ENCODE measurements around the gene B3GNT4. TPM values are rescaled to one million over a fixed set of nuclear protein-coding genes. Genes with fewer than 3 reads are reported as not detected.

Gene B3GNT4
- total RNA-seq, 1 donor = 0.10 TPM

DNA sequence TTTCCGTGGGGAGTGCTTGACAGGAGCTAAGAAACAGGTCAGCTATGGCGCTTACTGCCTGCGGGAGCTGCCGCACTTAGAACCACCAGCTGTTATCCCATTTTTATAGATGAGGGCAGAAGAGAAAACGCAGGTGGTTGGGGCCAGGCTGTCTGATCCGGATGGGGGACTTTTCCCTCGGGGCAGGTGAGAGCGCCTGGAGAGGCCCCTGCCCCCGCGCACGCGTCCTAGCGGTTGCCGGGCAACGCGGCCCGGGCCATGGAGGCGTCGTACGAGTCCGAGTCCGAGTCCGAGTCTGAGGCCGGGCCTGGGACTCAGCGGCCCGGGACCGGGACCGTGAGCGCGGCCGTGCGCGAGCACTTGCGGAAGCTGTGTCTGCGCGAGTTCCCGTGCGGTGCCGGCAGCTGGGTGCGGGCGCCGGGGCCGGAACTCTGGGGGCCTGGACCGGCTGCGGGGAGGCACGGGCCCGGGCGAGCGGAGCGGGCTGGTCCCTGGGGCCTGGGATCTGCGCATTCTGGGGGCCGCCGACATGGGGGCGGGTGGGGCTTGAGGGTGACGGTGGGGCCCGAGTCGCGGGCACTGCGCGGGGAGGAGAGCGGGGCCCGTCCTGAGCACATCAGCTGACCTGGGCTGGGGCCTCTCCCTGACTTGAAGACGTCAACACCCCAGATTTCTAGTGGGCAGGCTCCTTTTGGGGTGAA is 20.5 kb upstream of the B3GNT4 start, which contains the start of gene LRRC43:
Gene LRRC43, plus strand, starts transcription at position 237 of the 701 bp plus-strand sequence. Its CDS starts 22 bp downstream, at position 259.
- Histone ChIP-seq H3K9me3 (ENCODE audit: low read depth, low read length) (no peaks in the 10 kb centered on the region), H3K4me3 (ENCODE audit: low read length) (peak within 1 kb of the TSS; percentile 35), H3K4me1 (ENCODE audit: insufficient read depth, low read length) (peaks cover 22% of the 10 kb centered on the region), H3K27me3 (ENCODE audit: insufficient read depth, low read length) (peaks cover 3% of the 10 kb centered on the region)

DNA sequence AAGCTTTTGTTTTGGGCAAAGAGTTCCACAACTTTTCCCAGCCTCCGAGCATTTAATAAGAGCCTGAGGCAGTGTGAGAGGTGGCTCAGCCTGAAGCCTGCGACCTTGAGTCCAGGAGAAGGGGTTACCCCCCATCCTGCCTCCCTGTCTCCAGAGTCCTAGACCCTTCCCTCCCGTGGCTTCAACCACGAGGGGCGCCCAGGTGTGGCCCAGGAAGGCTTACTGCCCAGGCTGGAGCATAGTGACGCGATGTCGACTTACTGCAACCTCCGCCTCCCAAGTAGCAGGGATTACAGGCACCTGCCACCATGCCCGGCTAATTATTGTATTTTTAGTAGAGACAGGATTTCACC is 19.9 kb upstream of the B3GNT4 start:
- Histone ChIP-seq H3K27me3 (ENCODE audit: insufficient read depth, low read length) (peaks cover 3% of the 10 kb centered on the region), H3K9me3 (ENCODE audit: low read depth, low read length) (no peaks in the 10 kb centered on the region), H3K4me3 (ENCODE audit: low read length) (no peak overlapping the region), H3K4me1 (ENCODE audit: insufficient read depth, low read length) (peaks cover 22% of the 10 kb centered on the region)

DNA sequence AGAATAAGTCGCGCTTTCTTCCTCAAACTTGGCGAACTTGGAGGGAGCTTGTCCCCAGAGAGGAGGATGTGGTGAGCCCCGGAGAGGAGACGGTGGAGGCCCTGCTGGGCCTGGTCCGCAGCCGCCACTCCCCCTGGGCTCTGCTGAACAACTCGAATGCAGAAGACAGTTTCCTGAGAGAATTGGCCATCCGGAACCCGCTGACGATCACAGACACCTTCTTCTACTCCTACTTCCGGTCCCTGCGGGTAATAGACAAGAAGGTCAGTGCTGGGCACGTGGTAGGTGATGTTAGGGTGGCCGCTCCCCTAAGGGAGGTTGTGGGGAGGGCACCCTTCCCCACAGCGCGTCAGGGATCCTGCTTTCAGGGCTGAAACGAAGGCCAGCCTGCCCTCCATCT is 19.0 kb upstream of the B3GNT4 start:
- H3K9me3 ChIP-seq (ENCODE audit: low read depth, low read length) = no peaks in the 10 kb centered on the region
- peaks cover 22% of the 10 kb centered on the region for H3K4me1 ChIP-seq (ENCODE audit: insufficient read depth, low read length)
- H3K4me3 ChIP-seq (ENCODE audit: low read length) = no peak overlapping the region
- H3K27me3 ChIP-seq (ENCODE audit: insufficient read depth, low read length) = peaks cover 3% of the 10 kb centered on the region

DNA sequence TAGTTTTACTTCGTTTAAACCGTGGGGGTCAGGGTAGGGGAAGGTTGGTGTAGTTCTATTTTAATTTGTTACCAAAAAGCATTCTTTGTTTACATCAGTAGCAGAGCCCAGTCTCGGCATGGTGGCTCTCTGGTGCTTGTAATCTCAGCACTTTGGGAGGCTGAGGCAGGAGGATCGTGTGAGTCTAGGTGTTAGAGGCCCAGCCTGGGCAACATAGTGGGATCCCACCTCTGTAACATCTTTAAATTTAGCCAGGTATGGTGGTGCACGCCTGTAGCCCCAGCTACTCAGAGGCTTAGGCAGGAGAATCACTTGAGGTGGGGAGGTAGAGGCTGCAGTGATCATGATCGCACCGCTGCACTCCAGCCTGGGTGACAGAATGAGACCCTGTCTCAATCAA is 18.4 kb upstream of the B3GNT4 start:
- Histone ChIP-seq H3K9me3 (ENCODE audit: low read depth, low read length) (no peaks in the 10 kb centered on the region), H3K4me1 (ENCODE audit: insufficient read depth, low read length) (peaks cover 22% of the 10 kb centered on the region), H3K4me3 (ENCODE audit: low read length) (no peak overlapping the region), H3K27me3 (ENCODE audit: insufficient read depth, low read length) (peaks cover 3% of the 10 kb centered on the region)

DNA sequence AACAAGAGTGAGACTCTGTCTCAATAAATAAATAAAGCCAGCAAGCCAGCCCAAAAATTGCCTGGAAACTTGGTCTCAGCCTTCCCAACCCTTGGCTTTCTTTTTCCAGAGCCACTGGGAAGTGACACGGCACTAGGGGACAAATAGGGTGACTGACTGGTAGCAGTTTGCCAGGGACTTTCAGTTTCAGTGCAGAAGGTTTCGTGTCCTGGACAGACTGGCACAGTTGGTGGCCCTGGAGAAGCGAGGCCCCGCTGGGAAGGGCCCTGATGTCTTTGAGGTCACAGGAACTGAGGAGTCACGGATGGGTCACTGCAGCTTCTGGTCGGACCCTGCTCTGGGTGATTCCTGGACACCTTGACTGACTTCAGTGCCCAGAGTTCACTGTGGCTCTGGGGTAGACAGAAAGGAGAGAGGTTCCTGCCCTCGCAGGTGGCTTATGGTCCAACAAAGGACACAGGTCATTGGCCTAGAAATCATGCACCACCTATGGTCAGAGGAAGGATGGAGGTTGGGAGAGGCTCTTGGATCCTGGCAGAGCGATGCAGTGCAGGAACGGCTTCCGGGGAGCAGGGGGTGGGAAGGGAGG is 17.9 kb upstream of the B3GNT4 start:
- H3K4me1 ChIP-seq (ENCODE audit: insufficient read depth, low read length) = peaks cover 22% of the 10 kb centered on the region
- peaks cover 3% of the 10 kb centered on the region for H3K27me3 ChIP-seq (ENCODE audit: insufficient read depth, low read length)
- H3K4me3 ChIP-seq (ENCODE audit: low read length) = no peak overlapping the region
- H3K9me3 ChIP-seq (ENCODE audit: low read depth, low read length) = no peaks in the 10 kb centered on the region

DNA sequence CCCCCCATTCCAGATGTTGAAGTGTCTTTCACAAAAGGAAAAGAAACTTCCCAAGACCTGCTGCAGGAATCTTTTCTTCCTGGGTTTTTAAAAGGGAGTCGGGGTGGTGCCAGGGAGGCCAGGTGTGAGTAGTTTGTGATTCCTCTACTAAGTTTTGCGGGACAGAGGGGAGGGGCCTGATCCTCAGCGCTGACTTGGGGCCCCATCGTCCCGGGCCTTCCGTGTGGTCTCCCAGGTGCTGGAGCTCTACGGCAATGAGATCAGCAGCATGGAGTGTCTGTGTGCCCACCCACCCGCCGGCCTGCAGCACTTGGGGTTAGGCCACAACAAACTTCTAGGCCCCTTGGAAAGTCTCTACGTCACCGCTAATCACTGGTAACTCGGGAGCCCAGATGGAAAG is 16.0 kb upstream of the B3GNT4 start:
- peaks cover 21% of the 10 kb centered on the region for H3K4me1 ChIP-seq (ENCODE audit: insufficient read depth, low read length)
- no peak overlapping the region for H3K4me3 ChIP-seq (ENCODE audit: low read length)
- H3K9me3 ChIP-seq (ENCODE audit: low read depth, low read length) = no peaks in the 10 kb centered on the region

DNA sequence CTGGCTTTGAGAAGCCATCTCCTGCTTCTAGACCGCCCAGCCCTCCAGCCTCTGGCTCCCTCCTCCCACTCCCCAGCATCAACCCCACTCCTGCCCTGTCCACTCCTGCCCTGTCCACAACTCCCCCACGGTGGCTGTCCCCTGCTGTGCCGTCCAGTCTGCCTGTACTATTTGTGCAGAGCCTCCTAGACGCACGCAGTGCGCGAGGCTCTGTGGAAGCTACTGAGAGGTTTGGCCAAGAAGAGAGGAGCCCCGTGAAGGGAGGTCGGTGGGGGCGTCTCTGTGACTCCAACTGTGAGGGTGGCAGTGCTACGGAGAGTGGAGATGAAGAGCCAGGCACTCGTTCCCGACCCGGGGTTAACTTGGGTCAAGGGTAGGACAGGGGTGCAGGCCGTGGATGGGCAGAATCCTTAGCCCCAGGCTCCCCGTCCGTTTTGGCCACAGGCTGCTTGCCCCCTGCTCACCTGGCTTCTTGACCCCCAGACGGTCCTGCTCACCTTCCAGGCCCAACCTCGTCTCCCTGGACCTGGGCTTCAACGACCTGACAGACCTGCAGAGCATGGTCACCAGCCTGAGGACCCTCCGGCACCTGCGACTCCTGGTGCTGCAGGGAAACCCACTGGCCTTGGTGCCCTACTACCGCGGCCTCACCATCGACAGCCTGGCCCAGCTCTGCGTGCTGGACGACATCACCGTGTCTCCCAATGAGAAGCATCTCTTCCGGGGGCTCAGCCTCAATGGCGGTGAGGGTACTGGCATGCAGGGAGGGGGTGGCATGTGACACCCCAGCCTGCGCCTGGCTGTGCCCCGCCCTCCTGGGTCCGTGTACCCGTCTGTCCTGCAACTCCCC is 13.7 kb upstream of the B3GNT4 start:
- Histone ChIP-seq H3K4me3 (ENCODE audit: low read length) (no peak overlapping the region), H3K27me3 (ENCODE audit: insufficient read depth, low read length) (no peaks in the 10 kb centered on the region), H3K4me1 (ENCODE audit: insufficient read depth, low read length) (peaks cover under 1% of the 10 kb centered on the region), H3K9me3 (ENCODE audit: low read depth, low read length) (no peaks in the 10 kb centered on the region)

More for the DNA sequence above, 16.0 kb upstream of the B3GNT4 start:
- H3K27me3 ChIP-seq (ENCODE audit: insufficient read depth, low read length) = peaks cover 3% of the 10 kb centered on the region

DNA sequence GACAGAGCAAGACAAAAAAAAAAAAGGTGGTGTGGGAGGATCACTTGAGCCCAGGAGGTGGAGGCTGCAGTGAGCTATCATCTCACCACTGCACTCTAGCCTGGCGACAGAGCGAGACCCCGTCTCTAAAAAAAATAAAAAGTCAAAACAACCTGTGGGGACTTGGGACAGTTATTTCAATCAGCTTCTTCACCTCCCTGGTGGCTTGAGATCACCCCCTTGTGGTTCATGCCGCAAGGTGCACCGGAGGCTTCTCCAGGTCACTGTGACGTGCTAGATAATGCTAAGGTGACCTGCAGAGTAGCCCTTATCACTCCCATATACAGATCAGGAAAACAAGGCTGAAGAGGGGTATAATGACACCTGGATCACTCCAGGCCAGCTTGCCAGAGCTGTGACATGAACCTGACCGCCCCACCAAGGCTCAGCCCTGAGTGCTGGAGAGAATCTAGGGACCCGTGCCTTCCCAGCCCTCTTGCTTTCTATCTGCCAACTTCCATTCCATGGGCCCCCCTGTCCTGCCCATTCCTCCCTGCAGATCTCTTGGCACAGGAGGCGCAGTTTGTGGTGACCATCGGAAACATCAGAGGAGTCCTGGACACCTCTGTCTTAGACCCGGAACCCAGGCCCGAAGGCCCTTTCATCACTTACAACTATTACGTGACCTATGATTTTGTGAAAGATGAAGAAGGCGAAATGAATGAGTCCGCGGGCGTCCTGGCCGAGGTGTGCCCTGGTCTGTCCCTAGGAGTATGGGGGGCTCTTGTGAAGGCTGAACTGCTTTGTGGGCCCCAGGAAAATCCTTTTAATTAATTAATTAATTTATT is 12.5 kb upstream of the B3GNT4 start:
- H3K4me1 ChIP-seq (ENCODE audit: insufficient read depth, low read length) = no peaks in the 10 kb centered on the region
- no peaks in the 10 kb centered on the region for H3K27me3 ChIP-seq (ENCODE audit: insufficient read depth, low read length)
- no peak overlapping the region for H3K4me3 ChIP-seq (ENCODE audit: low read length)
- no peaks in the 10 kb centered on the region for H3K9me3 ChIP-seq (ENCODE audit: low read depth, low read length)

DNA sequence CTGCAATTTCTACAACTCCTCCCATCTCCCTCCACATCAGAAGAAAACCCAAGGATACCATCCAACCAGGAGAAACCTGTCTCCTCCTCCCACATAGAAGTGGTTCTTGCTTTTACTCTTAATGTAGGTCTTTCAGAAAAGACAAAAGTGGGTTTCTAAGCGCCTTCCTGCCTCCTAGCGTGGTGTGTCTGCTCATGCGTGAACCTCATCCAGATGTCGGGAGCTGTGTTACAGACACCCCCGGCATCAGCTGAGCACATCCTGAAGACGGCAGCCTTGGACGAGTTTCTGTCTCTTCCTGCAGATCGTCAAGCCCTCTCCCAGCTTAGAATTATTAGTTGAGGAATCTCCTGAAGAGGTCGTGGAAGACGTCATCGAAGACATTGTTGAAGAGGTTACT is 11.1 kb upstream of the B3GNT4 start:
- Histone ChIP-seq H3K4me3 (ENCODE audit: low read length) (no peak overlapping the region), H3K9me3 (ENCODE audit: low read depth, low read length) (no peaks in the 10 kb centered on the region), H3K4me1 (ENCODE audit: insufficient read depth, low read length) (no peaks in the 10 kb centered on the region), H3K27me3 (ENCODE audit: insufficient read depth, low read length) (no peaks in the 10 kb centered on the region)

DNA sequence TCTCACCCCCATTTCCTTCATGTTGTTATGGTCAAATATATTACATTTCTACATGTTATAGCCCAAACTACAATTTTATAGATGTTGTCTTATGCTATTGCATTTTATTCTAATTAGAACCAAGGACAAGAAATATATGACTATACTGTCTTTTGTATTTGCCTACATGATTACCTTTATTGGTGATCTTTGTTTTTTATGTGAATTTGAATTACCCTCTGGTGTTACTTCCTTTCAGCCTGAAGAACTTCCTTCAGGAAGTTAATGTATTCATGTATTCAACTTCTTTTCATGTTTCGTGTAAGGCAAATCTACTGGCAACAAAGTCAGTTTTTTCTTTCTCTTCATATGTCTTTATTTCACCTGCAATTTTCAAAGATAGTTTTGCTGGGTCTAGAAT is 8.7 kb upstream of the B3GNT4 start:
- Histone ChIP-seq H3K4me1 (ENCODE audit: insufficient read depth, low read length) (no peaks in the 10 kb centered on the region), H3K9me3 (ENCODE audit: low read depth, low read length) (no peaks in the 10 kb centered on the region), H3K4me3 (ENCODE audit: low read length) (no peak overlapping the region), H3K27me3 (ENCODE audit: insufficient read depth, low read length) (no peaks in the 10 kb centered on the region)

DNA sequence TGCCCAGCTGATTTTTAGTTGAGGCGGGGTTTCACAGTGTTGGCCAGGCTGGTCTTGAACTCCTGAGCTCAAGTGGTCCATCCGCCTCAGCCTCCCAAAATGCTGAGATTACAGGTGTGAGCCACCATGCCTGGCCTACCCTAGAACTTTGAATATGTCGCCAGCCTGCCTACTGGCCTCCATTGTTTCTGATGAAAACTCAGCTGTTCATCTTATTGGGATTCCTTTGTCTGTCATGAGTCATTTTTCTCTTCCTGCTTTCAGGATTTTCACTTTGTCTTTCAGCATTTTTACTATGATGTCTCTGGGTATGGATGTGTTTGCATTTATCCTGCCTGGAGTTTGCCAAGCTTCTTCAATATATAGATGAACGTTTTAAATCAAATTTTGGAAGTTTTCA is 8.1 kb upstream of the B3GNT4 start:
- Histone ChIP-seq H3K4me1 (ENCODE audit: insufficient read depth, low read length) (no peaks in the 10 kb centered on the region), H3K9me3 (ENCODE audit: low read depth, low read length) (no peaks in the 10 kb centered on the region), H3K4me3 (ENCODE audit: low read length) (no peak overlapping the region), H3K27me3 (ENCODE audit: insufficient read depth, low read length) (no peaks in the 10 kb centered on the region)

DNA sequence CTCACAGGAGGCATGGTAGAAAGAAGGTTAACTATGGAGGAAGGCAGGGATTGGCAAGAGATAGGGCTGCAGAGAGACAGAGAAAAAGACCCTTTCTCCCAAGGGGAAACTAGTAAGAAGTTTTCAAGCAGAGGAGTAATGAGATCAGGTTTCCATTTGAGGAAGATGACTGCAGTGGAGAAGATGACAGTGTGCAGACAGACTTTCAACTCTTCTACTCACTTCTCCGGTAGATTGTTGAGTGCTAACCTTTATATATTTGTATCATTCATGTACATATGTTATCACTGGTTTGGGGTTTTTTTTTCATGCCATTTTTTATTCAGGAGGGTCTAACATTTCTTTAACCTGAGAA is 5.9 kb upstream of the B3GNT4 start:
- H3K4me1 ChIP-seq (ENCODE audit: insufficient read depth, low read length) = peaks cover under 1% of the 10 kb centered on the region
- no peaks in the 10 kb centered on the region for H3K9me3 ChIP-seq (ENCODE audit: low read depth, low read length)
- no peak overlapping the region for H3K4me3 ChIP-seq (ENCODE audit: low read length)
- peaks cover 15% of the 10 kb centered on the region for H3K27me3 ChIP-seq (ENCODE audit: insufficient read depth, low read length)

DNA sequence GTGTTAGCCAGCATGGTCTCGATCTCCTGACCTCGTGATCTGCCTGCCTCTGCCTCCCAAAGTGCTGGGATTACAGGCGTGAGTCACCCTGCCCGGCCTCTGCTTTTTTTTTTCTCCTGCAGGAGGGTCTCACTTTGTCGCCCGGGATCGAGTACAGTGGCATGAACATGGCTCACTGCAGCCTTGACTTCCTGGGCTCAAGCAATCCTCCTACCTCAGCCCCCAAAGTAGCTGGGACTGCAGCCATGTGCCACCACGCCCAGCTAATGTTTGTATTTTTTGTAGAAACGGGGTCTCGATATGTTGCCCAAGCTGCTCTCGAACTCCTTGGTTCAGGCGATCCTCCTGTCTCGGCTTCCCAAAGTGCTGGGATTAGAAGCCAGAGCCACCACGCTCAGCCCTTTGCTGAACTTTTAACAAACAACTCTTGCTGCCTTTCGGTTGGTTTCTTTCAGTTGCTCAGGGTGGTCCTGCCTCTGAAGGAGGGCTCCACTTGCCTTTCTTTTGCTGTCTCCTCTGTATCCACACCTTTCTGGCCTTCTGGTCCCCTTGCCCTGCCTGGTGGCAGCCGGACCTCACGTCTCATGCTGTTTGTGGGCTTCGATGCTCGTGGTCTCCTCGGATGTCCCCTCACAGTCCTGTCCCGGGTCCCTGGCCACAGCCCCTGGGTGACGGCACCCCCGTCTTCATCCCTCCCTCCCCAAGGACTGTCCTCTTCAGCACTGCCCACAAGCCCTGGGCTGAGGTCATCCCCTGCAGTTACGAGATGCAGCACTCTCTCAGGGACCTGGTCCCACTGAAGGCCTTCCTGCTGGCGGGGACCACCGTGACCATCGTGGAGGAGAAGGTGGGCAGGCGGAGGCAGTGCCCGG is 3.8 kb upstream of the B3GNT4 start:
- Histone ChIP-seq H3K4me1 (ENCODE audit: insufficient read depth, low read length) (peaks cover 17% of the 10 kb centered on the region), H3K27me3 (ENCODE audit: insufficient read depth, low read length) (peaks cover 25% of the 10 kb centered on the region), H3K4me3 (ENCODE audit: low read length) (no peak overlapping the region), H3K9me3 (ENCODE audit: low read depth, low read length) (no peaks in the 10 kb centered on the region)

DNA sequence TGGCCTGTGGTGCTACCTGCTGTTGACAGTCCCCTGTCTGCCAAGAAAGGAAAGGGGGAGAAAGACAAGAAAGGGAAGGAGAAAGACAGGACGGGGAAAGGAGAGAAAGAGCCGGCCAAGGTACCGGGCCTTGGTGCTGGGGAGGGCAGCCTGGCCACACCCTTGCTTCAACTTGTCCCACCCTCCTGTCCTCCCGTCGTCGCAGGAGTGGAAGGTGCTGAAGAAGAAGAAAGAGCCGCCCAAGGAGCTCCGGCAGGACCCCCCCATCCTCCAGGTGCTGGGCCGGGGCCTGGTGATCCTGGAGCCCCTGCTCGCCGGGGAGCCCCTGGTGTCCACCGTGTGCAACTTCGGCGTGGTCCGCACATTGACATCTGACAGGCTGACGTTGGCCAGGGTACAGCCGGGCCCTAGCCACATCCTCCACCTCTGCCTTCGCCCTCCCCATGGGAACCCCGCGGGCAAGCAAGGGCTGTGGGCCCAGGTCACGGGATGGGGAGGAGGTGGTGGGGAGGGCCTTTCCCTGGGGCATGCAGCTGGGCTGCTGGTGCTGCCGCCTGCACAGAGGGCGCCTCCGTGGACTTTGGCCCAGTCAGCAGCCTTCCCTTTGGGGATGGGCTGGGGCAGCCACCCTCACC is 2.9 kb upstream of the B3GNT4 start:
- Histone ChIP-seq H3K27me3 (ENCODE audit: insufficient read depth, low read length) (peaks cover 35% of the 10 kb centered on the region), H3K4me1 (ENCODE audit: insufficient read depth, low read length) (peaks cover 24% of the 10 kb centered on the region)

More for the DNA sequence above, 2.9 kb upstream of the B3GNT4 start:
- no peak overlapping the region for H3K4me3 ChIP-seq (ENCODE audit: low read length)
- H3K9me3 ChIP-seq (ENCODE audit: low read depth, low read length) = no peaks in the 10 kb centered on the region
